HCT116 (cell line): ENCODE results near the gene MEN1. TPM values are rescaled to one million over a fixed set of nuclear protein-coding genes. Genes with fewer than 3 reads are reported as not detected.

ENCODE experiments used
- ATAC-seq: fragments of 200-7000 bp; cut with Tn5 transposase; 2 replicates; pipeline ENCODE4 v1.9.1; 2020; ENCODE audit warnings: mild to moderate bottlenecking, moderate library complexity
- BruUV-seq: library from RNA; stranded (reverse); fragments of 400-500 nt; replicated peaks from 2 replicates; lab custom pipeline; 2021; lab: Mats Ljungman, UMichigan
- CTCF ChIA-PET: fragments of 300-600 bp; sonication (Branson Sonifier 250); formaldehyde crosslinking; loops from one replicate; lab custom pipeline; 2021; ENCODE audit warnings: antibody characterized with exemption; lab: Charles Lee
- POLR2A ChIA-PET: fragments of 300-600, 350-600 bp; sonication (Branson Sonifier 250); formaldehyde crosslinking; loops from one replicate; lab custom pipeline; 2021; ENCODE audit warnings: antibody characterized with exemption; lab: Charles Lee
- RAD21 ChIA-PET, 2 experiments: fragments of 300-600 bp; sonication (Branson Sonifier 250); formaldehyde crosslinking; loops; one replicate each; lab custom pipeline; 2023; ENCODE audit warnings: low total read pairs in 2 of 2; ENCODE audit not compliant: uncharacterized antibody in 2 of 2, unreplicated experiment in 2 of 2, low non-redundant PET in 1 of 2; lab: Charles Lee
- DNase-seq: peaks from one replicate; pipeline ENCODE4 v3.0.0-alpha.2; 2010; ENCODE audit warnings: low read depth, low spot score
- H2AFZ ChIP-seq: fragments of 200-600 bp; shearing (Covaris generic), sonication (generic); 2 replicates; pipeline ENCODE4 v1.6.1; 2017; ENCODE audit warnings: low read depth, mixed run types, mixed read lengths, antibody characterized with exemption, low read length; ENCODE audit not compliant: poor library complexity, severe bottlenecking
- H3K27ac ChIP-seq: 2 replicates; pipeline ENCODE4 v1.5.1; 2012; ENCODE audit warnings: low read depth, low read length
- H3K27me3 ChIP-seq: fragments of 200-600 bp; sonication (generic); 2 replicates; pipeline ENCODE4 v1.6.1; 2016; ENCODE audit warnings: mixed run types, low read length, mixed read lengths; ENCODE audit not compliant: insufficient read depth
- H3K36me3 ChIP-seq, 2 experiments: fragments of 200-500 bp in 1 of 2; fragments of 200-600 bp in 1 of 2; sonication (Bioruptor generic) in 1 of 2; sonication (generic) in 1 of 2; 2 replicates each; pipeline versions ENCODE4 v1.5.1 to v1.6.1; 2014 to 2016; ENCODE audit warnings: low read length in 2 of 2, inconsistent platforms in 1 of 2, mixed read lengths in 1 of 2, mixed run types in 1 of 2; ENCODE audit not compliant: insufficient read depth in 2 of 2, control insufficient read depth in 1 of 2
- H3K4me1 ChIP-seq, 2 experiments: fragments of 200-600 bp in 1 of 2; sonication (generic) in 1 of 2; 2 replicates each; pipeline versions ENCODE4 v1.5.1 to v1.6.1; 2012 to 2017; ENCODE audit warnings: low read length in 2 of 2, inconsistent platforms in 1 of 2, mild to moderate bottlenecking in 1 of 2, mixed read lengths in 1 of 2, mixed run types in 1 of 2, moderate library complexity in 1 of 2; ENCODE audit not compliant: insufficient read depth in 2 of 2, control insufficient read depth in 1 of 2
- H3K4me2 ChIP-seq: fragments of 200-600 bp; sonication (generic); 2 replicates; pipeline ENCODE4 v1.6.1; 2017; ENCODE audit warnings: mixed run types, low read length, mixed read lengths
- H3K4me3 ChIP-seq, 2 experiments: fragments of 200-600 bp in 1 of 2; sonication (generic) in 1 of 2; replicated peaks in 1 of 2; 2 replicates each; pipeline ENCODE4 v1.5.1; 2011 to 2016; ENCODE audit warnings: low read length in 2 of 2, control low read depth in 1 of 2, low read depth in 1 of 2, mild to moderate bottlenecking in 1 of 2, mixed read lengths in 1 of 2, mixed run types in 1 of 2
- H3K79me2 ChIP-seq: fragments of 200-600 bp; sonication (generic); 2 replicates; pipeline ENCODE4 v1.6.1; 2017; ENCODE audit warnings: mild to moderate bottlenecking, mixed run types, low read length, moderate library complexity, mixed read lengths; ENCODE audit not compliant: insufficient read depth
- H3K9ac ChIP-seq: fragments of 200-600 bp; sonication (generic); 2 replicates; pipeline ENCODE4 v1.6.1; 2016; ENCODE audit warnings: low read length, mixed read lengths
- H3K9me2 ChIP-seq: fragments of 200-600 bp; sonication (generic), shearing (Covaris generic); 2 replicates; pipeline ENCODE4 v1.6.1; 2017; ENCODE audit warnings: mixed run types, mild to moderate bottlenecking, moderate library complexity; ENCODE audit not compliant: insufficient read depth
- H3K9me3 ChIP-seq, 2 experiments: fragments of 200-500 bp in 1 of 2; fragments of 200-600 bp in 1 of 2; sonication (Bioruptor generic) in 1 of 2; sonication (generic) in 1 of 2; 2 replicates each; pipeline ENCODE4 v1.6.1; 2014 to 2017; ENCODE audit warnings: low read length in 2 of 2, mixed read lengths in 2 of 2, inconsistent platforms in 1 of 2, low read depth in 1 of 2, mild to moderate bottlenecking in 1 of 2, mixed run types in 1 of 2, moderate library complexity in 1 of 2; ENCODE audit not compliant: control insufficient read depth in 1 of 2, insufficient read depth in 1 of 2
- H4K20me1 ChIP-seq: fragments of 200-600 bp; sonication (generic), shearing (Covaris generic); 2 replicates; pipeline ENCODE4 v1.6.1; 2017; ENCODE audit warnings: mixed run types, mild to moderate bottlenecking, moderate library complexity; ENCODE audit not compliant: insufficient read depth
- CTCF ChIP-seq, 3 experiments: fragments of 200-600 bp in 1 of 3; sonication (generic) in 1 of 3; IDR thresholded peaks in 2 of 3; conservative IDR thresholded peaks in 1 of 3; 2 replicates each; pipeline ENCODE4 v1.5.1; 2012 to 2017; ENCODE audit warnings: low read depth in 2 of 3, low read length in 2 of 3, antibody characterized with exemption in 1 of 3, borderline replicate concordance in 1 of 3, control low read depth in 1 of 3, mild to moderate bottlenecking in 1 of 3, mixed read lengths in 1 of 3, mixed run types in 1 of 3, moderate library complexity in 1 of 3; ENCODE audit not compliant: insufficient read depth in 1 of 3
- MAX ChIP-seq: IDR thresholded peaks from 2 replicates; pipeline ENCODE4 v1.6.1; 2012
- TCF7L2 ChIP-seq: IDR thresholded peaks from 2 replicates; pipeline ENCODE4 v1.7.0; 2011; ENCODE audit warnings: borderline replicate concordance, inconsistent platforms; ENCODE audit not compliant: insufficient read depth, insufficient read length; ENCODE audit errors: extremely low read depth
- ZFX ChIP-seq: fragments of 450-650 bp; IDR thresholded peaks from 2 replicates; pipeline ENCODE4 v1.6.1; 2017
- intact Hi-C: fragments of 100-400 bp; cut with micrococcal nuclease; formaldehyde crosslinking; loops from 2 replicates; pipeline ENCODE4 v1.10.0; 2022
- total RNA-seq: library from RNA; stranded (reverse); gene quantifications from one replicate; pipeline ENCODE4 v1.2.1, GENCODE V29; 2021; ENCODE audit not compliant: unreplicated experiment

Gene MEN1
- total RNA-seq, 1 experiment from 2014 or later: 62.1 TPM

- Histone ChIP-seq H3K9me2 (no peaks in the 10 kb centered on the region), H2AFZ (no peak overlapping the region), H3K4me2 (0 out of 2 replicates have a peak overlapping the region, but pooled peaks have one; percentile 25), H3K4me3 (no peak overlapping the region)
- TF ChIP-seq TCF7L2: no peak
- TF ChIP-seq, all 23 proteins: peak for 0
- no peak for ATAC-seq
- Histone ChIP-seq H3K36me3 (peaks cover 0 to 22% of the 10 kb centered on the region in 2 experiments; a peak in 2 of 4 replicates), H3K9ac (no peak overlapping the region), H3K27me3 (no peaks in the 10 kb centered on the region), H3K79me2 (peaks cover 17% of the 10 kb centered on the region), H3K27ac (peak overlapping the region; percentile 10; the same call in 1 of the 2 replicates), H4K20me1 (no peaks in the 10 kb centered on the region), H3K4me1 (peaks cover 83 to 98% of the 10 kb centered on the region in 2 experiments), H3K9me3 (no peaks in the 10 kb centered on the region)
- BruUV-seq: no TSS peak
- ChIA-PET CTCF (interaction anchor here (1.2 to 7.3 kb wide), 8 partner anchors 15 to 263 kb away, joined by 3 to 112 read pairs (median 6); partner anchors contain the start of genes BATF2 and TM7SF2), POLR2A (interaction anchor here (1.0 to 6.0 kb wide), 3 partner anchors 28 to 41 kb away, joined by 3 to 36 read pairs (median 9); partner anchors contain the start of gene EHD1), RAD21 (no interaction called here)
- DNase-seq: no peak
- intact Hi-C loops: loop anchor here (5.0 to 10.0 kb wide), 4 partner anchors 148 to 405 kb away; partner anchors contain the start of genes BATF2, CAPN1 and SNX15
Measured at GRCh38 chr11:64849598-64850356, 39.4 kb upstream of the MEN1 start.

GRCh38 chr11:64848826-64849597 is 38.7 kb upstream of the MEN1 start:
- peak overlapping the region; percentile 25 for H3K4me2 ChIP-seq
- DNase-seq: no peak

More at GRCh38 chr11:64848826-64849597, 38.7 kb upstream of the MEN1 start:
- intact Hi-C loops: loop anchor here (5.0 to 10.0 kb wide), 4 partner anchors 148 to 406 kb away; partner anchors contain the start of genes BATF2, CAPN1 and SNX15
- H3K27me3 ChIP-seq: no peaks in the 10 kb centered on the region
- H3K27ac ChIP-seq: peak overlapping the region; percentile 61
- H3K4me1 ChIP-seq: peaks cover 76 to 92% of the 10 kb centered on the region in 2 experiments
- no peaks in the 10 kb centered on the region for H3K9me3 ChIP-seq
- no peak overlapping the region for H3K4me3 ChIP-seq
- no peak for ATAC-seq
- ChIA-PET RAD21 (interaction anchor here (0.6 to 1.4 kb wide), 4 partner anchors 9 to 45 kb away, joined by 3 to 4 read pairs (median 3); no protein-coding TSS in a partner anchor), POLR2A (interaction anchor here (1.0 to 6.0 kb wide), 6 partner anchors 8 to 286 kb away, joined by 3 to 36 read pairs (median 5); partner anchors contain the start of genes EHD1 and SF1), CTCF (interaction anchor here (0.7 to 7.3 kb wide), 19 partner anchors 7 to 273 kb away, joined by 3 to 112 read pairs (median 4); partner anchors contain the start of genes ARL2, BATF2, FAU and MRPL49)
- peaks cover 0 to 15% of the 10 kb centered on the region in 2 experiments; a peak in 2 of 4 replicates for H3K36me3 ChIP-seq
- no peaks in the 10 kb centered on the region for H3K9me2 ChIP-seq
- no TSS peak for BruUV-seq
- no peaks in the 10 kb centered on the region for H4K20me1 ChIP-seq
- peak in 2 of 3 experiments; percentile 17 to 35; a peak in 3 of 6 replicates for TF ChIP-seq CTCF (IDR thresholded peaks at IDR 0.05 in 2 of 3, conservative IDR thresholded peaks at IDR 0.05 in 1 of 3; ENCODE audit: borderline replicate concordance in 1 of 3, insufficient read depth in 1 of 3, low read depth in 2 of 3, low read length in 2 of 3)
- TF ChIP-seq ZFX: 0 out of 2 replicates have a peak, but pooled peaks have one; percentile 25
- TF ChIP-seq MAX: no peak
- 0 out of 2 replicates have a peak overlapping the region, but pooled peaks have one; percentile 16 for H3K9ac ChIP-seq
- no peak overlapping the region for H2AFZ ChIP-seq
- peaks cover 12% of the 10 kb centered on the region for H3K79me2 ChIP-seq
